Fibroblast of mammary gland (primary cell): ENCODE data around the gene ELF4.

Experiments
- DNase-seq: peaks from one replicate; pipeline ENCODE4 v3.0.0-alpha.2; 2010; ENCODE audit warnings: low read depth
- H3K4me3 ChIP-seq: 2 replicates; pipeline ENCODE4 v1.5.1; 2011; ENCODE audit warnings: low read depth, mild to moderate bottlenecking, low read length, moderate library complexity; ENCODE audit not compliant: control insufficient read depth
- CTCF ChIP-seq: conservative IDR thresholded peaks from 2 replicates; pipeline ENCODE4 v1.5.1; 2011; ENCODE audit warnings: low read depth, low read length, inconsistent platforms; ENCODE audit not compliant: control insufficient read depth, insufficient read depth

ELF4 gene

DNA sequence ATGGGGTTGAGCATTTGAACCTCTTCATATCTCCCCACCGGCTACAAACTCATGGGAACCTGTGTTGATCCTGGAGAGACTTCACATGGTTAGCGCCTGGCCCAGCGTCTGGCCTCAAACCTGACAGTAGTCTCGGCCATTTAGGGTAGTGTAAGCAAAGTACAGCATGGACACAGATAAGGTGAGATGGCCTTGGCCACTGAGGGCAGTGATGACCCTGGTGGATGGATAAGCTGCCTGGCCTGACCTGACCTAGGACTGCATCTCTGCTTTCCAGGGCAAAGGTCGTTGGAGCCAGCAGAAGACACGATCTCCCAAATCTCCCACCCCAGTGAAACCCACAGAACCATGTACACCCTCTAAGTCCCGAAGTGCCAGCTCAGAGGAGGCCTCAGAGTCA, 76.1 kb downstream of the ELF4 start:
- TF ChIP-seq CTCF, result no peak
- H3K4me3 ChIP-seq, result no peak overlapping the region
- no peak for DNase-seq

- no peak overlapping the region for H3K4me3 ChIP-seq
- no peak for TF ChIP-seq CTCF
Measured at GRCh38 chrX:130032552-130032951, 77.7 kb downstream of the ELF4 start.

DNA sequence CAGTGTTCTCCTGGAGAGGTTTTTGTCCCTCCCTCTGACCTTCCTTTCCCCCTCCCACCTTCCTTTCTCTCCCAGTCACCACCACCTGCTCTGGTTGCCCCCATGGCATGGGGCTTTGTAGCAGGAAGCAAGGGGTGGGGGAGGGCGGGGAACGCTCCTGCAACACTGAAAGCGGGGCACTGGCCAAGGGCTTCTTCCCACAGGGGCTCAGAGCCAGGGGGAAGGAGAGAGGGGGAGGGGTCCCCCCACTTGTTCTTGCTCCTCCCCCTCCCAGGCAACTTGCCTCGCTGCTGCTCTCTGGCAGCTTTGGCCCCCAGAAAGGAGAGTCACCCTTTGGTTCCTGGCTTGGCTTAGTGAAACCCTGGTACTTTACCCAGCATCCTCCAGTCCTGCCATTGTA, 79.5 kb downstream of the ELF4 start:
- no peak for TF ChIP-seq CTCF
- no peak overlapping the region for H3K4me3 ChIP-seq
- no peak for DNase-seq

More at GRCh38 chrX:130032552-130032951, 77.7 kb downstream of the ELF4 start:
- no peak for DNase-seq

DNA sequence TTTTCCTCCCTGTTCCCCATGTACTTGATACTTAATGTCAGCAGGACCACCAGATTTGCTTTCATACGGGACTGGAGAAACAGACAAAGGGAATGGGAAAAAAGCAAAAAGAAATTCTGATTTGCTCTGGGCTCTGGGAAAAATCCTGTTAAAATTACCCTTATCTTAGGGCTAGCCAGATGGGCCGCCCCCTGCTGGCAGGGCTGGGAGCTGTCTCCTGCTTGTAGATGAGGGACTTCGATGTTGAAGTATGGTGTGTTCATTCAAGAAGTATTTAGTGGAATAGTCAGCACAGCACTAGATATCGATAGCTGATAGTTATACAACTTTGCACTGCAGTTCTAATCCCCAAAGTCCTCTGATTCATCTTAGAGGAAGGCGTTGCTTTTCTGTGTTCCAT, 82.1 kb downstream of the ELF4 start:
- TF ChIP-seq CTCF, result peak; percentile 72
- DNase-seq, result peak; percentile 61
- no peak overlapping the region for H3K4me3 ChIP-seq

DNA sequence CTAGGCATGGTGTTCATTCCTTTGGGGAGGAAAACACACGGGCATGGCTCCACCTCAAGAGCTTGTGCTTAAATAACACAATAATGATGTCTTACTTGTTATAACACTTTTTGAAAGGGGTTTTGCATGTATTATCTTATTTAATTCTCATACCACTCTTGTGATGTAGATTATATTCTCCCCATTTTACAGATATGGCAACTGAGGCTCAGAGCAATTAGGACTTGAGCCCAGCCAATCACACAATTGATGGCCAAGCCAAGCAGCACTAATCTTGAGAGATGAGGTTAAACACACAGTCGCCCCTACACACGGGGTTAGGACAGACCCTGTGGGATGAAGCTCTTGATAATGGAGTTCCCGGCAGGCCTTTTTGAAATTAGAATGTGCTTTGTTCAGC, 82.7 kb downstream of the ELF4 start:
- TF ChIP-seq CTCF, result no peak
- DNase-seq, result no peak
- no peak overlapping the region for H3K4me3 ChIP-seq

GRCh38 chrX:130025256-130025655, 85.0 kb downstream of the ELF4 start:
- no peak for TF ChIP-seq CTCF
- H3K4me3 ChIP-seq, result no peak overlapping the region
- DNase-seq, result no peak

GRCh38 chrX:130024127-130024526, 86.2 kb downstream of the ELF4 start:
- no peak overlapping the region for H3K4me3 ChIP-seq
- TF ChIP-seq CTCF, result no peak
- peak; percentile 66 for DNase-seq
